Right lobe of liver (tissue), 4 donors: Measurements from ENCODE around the gene TRPC1.

Source experiments
- POLR2A ChIP-seq: fragments of 450-650 bp; IDR thresholded peaks from one replicate; pipeline ENCODE4 v1.6.1; 2017; ENCODE audit warnings: antibody characterized with exemption, mild to moderate bottlenecking
- TF ChIP-seq, protein P1 (sequence below), 4 donors: fragments of 200-600 bp in 3 of 4; fragments of 450-650 bp in 1 of 4; IDR thresholded peaks; one replicate each; pipeline versions ENCODE4 v1.5.1 to v1.8.0; 2016 to 2022; ENCODE audit warnings: antibody characterized with exemption in 4 of 4, mild to moderate bottlenecking in 2 of 4
- donor health status: DM: no; HTN: no; CAD: no.
- donor health status: DM: no; HTN: no; CAD: no.
- donor health status: DM: no; HTN: yes; CAD: no.

- TF ChIP-seq, protein P1, sequence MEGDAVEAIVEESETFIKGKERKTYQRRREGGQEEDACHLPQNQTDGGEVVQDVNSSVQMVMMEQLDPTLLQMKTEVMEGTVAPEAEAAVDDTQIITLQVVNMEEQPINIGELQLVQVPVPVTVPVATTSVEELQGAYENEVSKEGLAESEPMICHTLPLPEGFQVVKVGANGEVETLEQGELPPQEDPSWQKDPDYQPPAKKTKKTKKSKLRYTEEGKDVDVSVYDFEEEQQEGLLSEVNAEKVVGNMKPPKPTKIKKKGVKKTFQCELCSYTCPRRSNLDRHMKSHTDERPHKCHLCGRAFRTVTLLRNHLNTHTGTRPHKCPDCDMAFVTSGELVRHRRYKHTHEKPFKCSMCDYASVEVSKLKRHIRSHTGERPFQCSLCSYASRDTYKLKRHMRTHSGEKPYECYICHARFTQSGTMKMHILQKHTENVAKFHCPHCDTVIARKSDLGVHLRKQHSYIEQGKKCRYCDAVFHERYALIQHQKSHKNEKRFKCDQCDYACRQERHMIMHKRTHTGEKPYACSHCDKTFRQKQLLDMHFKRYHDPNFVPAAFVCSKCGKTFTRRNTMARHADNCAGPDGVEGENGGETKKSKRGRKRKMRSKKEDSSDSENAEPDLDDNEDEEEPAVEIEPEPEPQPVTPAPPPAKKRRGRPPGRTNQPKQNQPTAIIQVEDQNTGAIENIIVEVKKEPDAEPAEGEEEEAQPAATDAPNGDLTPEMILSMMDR (IDR thresholded peaks at IDR 0.05): no peak
- no peak for TF ChIP-seq POLR2A
Observed at GRCh38 chr3:142808103-142808917, 84.5 kb downstream of the TRPC1 start.
